ENCODE measurements around the gene KRTAP5-6. TPM values are rescaled to one million over a fixed set of nuclear protein-coding genes. Genes with fewer than 3 reads are reported as not detected.

KRTAP5-6 gene
- total RNA-seq, 1 donor from 2014 or later = not detected

GRCh38 chr11:1690167-1691025 lies 6.6 kb upstream of the KRTAP5-6 start:
- peak in 1 of 2 donors; percentile 93 for DNase-seq (ENCODE audit: extremely low spot score in 2 of 2)
- intact Hi-C loops (cut with DNase I) = loop anchor here (10.0 kb wide), 1 partner anchor 464 kb away; no protein-coding TSS in a partner anchor
- no peaks in the 10 kb centered on the region for H3K36me3 ChIP-seq
- H3K9me3 ChIP-seq = no peaks in the 10 kb centered on the region
- no peaks in the 10 kb centered on the region for H3K27me3 ChIP-seq
- no peak for TF ChIP-seq POLR2AphosphoS5 (IDR thresholded peaks at IDR 0.05; ENCODE audit: insufficient read depth in 1 of 2, low read depth in 1 of 2)
- TF ChIP-seq, protein P1, sequence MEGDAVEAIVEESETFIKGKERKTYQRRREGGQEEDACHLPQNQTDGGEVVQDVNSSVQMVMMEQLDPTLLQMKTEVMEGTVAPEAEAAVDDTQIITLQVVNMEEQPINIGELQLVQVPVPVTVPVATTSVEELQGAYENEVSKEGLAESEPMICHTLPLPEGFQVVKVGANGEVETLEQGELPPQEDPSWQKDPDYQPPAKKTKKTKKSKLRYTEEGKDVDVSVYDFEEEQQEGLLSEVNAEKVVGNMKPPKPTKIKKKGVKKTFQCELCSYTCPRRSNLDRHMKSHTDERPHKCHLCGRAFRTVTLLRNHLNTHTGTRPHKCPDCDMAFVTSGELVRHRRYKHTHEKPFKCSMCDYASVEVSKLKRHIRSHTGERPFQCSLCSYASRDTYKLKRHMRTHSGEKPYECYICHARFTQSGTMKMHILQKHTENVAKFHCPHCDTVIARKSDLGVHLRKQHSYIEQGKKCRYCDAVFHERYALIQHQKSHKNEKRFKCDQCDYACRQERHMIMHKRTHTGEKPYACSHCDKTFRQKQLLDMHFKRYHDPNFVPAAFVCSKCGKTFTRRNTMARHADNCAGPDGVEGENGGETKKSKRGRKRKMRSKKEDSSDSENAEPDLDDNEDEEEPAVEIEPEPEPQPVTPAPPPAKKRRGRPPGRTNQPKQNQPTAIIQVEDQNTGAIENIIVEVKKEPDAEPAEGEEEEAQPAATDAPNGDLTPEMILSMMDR (IDR thresholded peaks at IDR 0.05) = no peak
- no peak for TF ChIP-seq POLR2A (IDR thresholded peaks at IDR 0.05)
- H3K4me3 ChIP-seq = no peak overlapping the region
- peaks cover 16% of the 10 kb centered on the region for H3K4me1 ChIP-seq
- no peak overlapping the region for H3K27ac ChIP-seq

DNA sequence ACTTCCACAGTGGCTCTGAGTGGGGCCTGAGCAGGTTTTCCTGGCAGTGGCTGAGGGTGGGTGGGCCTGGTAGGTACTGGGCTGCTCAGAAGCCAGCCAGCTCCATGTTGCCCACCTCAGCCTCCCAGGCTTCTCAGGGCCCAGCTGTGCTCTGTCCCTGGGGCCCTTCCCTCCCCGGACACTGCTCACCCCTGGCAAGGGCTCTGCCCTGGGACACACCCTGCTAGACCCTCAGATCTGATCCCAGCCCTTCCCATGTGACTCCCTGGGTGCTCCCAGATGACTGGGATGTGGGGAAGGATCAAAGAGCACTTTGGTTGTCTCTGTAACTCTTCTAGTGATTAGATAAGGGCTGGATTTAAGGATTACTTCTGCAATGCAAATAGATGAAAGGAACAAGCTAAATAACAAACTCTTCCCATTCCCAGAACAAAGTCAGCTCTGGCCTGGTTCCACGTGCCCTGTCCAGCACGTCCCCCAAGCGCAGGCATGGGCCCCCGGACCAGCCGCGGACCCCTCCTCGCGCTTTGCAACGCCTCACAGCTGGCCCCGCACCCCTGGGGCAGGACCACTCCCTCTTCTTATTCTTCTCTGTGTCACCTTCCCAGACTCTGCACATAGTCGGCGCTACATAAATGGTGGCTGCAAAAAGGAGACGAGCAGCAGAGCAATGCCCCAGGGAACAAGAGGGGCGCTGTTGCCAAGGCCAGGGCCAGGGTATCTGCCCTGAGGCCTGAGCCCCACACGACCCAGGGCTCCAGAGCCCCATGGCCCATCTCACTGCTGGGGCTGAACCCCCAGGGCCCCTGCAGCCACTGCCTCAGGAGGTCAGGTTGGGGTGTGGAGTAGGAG lies 5.7 kb upstream of the KRTAP5-6 start:
- Histone ChIP-seq H3K27ac (no peak overlapping the region), H3K36me3 (no peaks in the 10 kb centered on the region), H3K4me3 (no peak overlapping the region), H3K4me1 (peaks cover 16% of the 10 kb centered on the region), H3K27me3 (no peaks in the 10 kb centered on the region), H3K9me3 (no peaks in the 10 kb centered on the region)
- intact Hi-C loops (cut with DNase I) = loop anchor here (10.0 kb wide), 1 partner anchor 464 kb away; no protein-coding TSS in a partner anchor
- TF ChIP-seq, protein P1 (IDR thresholded peaks at IDR 0.05) = no peak
- DNase-seq (ENCODE audit: extremely low spot score in 2 of 2) = peak in 1 of 2 donors; percentile 72

DNA sequence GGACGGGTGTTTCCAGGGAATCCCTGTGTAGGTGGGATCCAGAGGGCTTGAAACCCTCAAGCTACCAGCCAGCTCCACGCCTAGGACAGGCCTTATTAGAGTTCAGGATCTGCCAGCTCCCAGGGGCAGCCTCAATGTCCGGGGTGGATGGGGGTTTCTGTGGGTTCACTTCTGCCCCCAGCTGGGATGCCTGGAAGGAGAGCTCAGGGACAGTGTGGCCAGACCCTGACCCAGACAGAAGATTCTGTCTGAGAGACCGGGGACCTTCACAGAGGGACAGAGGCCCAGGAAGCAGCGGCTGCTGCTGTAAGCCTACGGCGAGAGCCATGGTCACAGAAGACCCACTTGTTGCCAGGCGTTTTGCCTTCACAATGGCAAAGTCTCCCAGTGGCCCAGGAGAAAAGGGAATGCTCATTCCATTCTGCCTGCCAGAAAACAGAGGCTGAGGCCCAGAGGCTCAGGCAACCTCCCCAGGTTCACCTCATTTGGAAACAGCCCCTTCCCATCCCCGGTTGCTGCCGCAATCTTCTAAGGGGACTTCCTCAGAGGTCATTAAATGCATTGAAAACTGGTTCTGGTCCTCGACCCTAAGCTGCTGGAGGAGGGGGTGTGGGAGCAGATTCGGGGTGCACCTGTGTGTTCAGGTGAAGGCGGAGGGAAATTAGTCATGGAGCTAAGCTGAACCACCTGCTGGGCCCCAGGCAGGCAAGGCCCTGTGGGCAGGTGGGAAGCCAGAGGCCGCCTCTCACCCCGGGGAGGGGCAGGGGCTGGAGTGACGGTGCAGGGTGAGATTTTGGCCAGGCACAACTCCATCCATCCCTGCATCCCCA lies 4.9 kb upstream of the KRTAP5-6 start:
- Histone ChIP-seq H3K27ac (no peak overlapping the region), H3K36me3 (no peaks in the 10 kb centered on the region), H3K9me3 (no peaks in the 10 kb centered on the region), H3K27me3 (no peaks in the 10 kb centered on the region), H3K4me3 (no peak overlapping the region), H3K4me1 (peaks cover 16% of the 10 kb centered on the region)
- no peak for TF ChIP-seq POLR2AphosphoS5 (IDR thresholded peaks at IDR 0.05; ENCODE audit: insufficient read depth in 1 of 2, low read depth in 1 of 2)
- TF ChIP-seq POLR2A (IDR thresholded peaks at IDR 0.05) = no peak
- TF ChIP-seq, protein P1 (IDR thresholded peaks at IDR 0.05) = no peak
- DNase-seq (ENCODE audit: extremely low spot score in 2 of 2) = peak in 1 of 2 donors; percentile 92
- intact Hi-C loops (cut with DNase I) = loop anchor here (10.0 kb wide), 1 partner anchor 463 kb away; no protein-coding TSS in a partner anchor

GRCh38 chr11:1692708-1693326 lies 4.2 kb upstream of the KRTAP5-6 start:
- Histone ChIP-seq H3K9me3 (no peaks in the 10 kb centered on the region), H3K27me3 (no peaks in the 10 kb centered on the region), H3K27ac (no peak overlapping the region), H3K4me1 (peaks cover 16% of the 10 kb centered on the region), H3K36me3 (no peaks in the 10 kb centered on the region), H3K4me3 (no peak overlapping the region)
- intact Hi-C loops (cut with DNase I) = loop anchor here (10.0 kb wide), 1 partner anchor 462 kb away; no protein-coding TSS in a partner anchor
- TF ChIP-seq POLR2A (IDR thresholded peaks at IDR 0.05) = no peak
- TF ChIP-seq, protein P1 (IDR thresholded peaks at IDR 0.05) = no peak
- TF ChIP-seq POLR2AphosphoS5 (IDR thresholded peaks at IDR 0.05; ENCODE audit: insufficient read depth in 1 of 2, low read depth in 1 of 2) = no peak
- no peak for DNase-seq (ENCODE audit: extremely low spot score in 2 of 2)

Data from vagina (tissue), 2 donors.